Tibial nerve (tissue), 4 donors: ENCODE data around the gene GRID1. TPM values are rescaled to one million over a fixed set of nuclear protein-coding genes. Genes with fewer than 3 reads are reported as not detected.

Experiments
- DNase-seq, 2 donors: peaks; one replicate each; pipeline ENCODE4 v3.0.0-alpha.2; 2019; ENCODE audit warnings: low spot score in 2 of 2
- H3K27ac ChIP-seq, 4 donors: fragments of 200-600 bp; sonication (generic) in 3 of 4; one replicate each; pipeline ENCODE4 v1.5.1; 2017 to 2019; ENCODE audit warnings: mild to moderate bottlenecking in 1 of 4
- H3K27me3 ChIP-seq, 2 donors: fragments of 200-600 bp; sonication (generic) in 1 of 2; one replicate each; pipeline versions ENCODE4 v1.5.1 to v1.6.0; 2017 to 2019
- H3K36me3 ChIP-seq, 3 donors: fragments of 200-600 bp; sonication (generic); one replicate each; pipeline ENCODE4 v1.5.1; 2018 to 2019
- H3K4me1 ChIP-seq, 4 donors: fragments of 200-600 bp; sonication (generic) in 3 of 4; one replicate each; pipeline ENCODE4 v1.5.1; 2017 to 2019
- H3K4me3 ChIP-seq, 4 donors: fragments of 200-600 bp; sonication (generic) in 3 of 4; one replicate each; pipeline ENCODE4 v1.5.1; 2017 to 2019; ENCODE audit warnings: mild to moderate bottlenecking in 1 of 4, moderate library complexity in 1 of 4
- H3K9me3 ChIP-seq, 4 donors: fragments of 200-600 bp; sonication (generic) in 3 of 4; one replicate each; pipeline ENCODE4 v1.5.1; 2017 to 2019
- CTCF ChIP-seq, 5 experiments: fragments of 200-600 bp in 3 of 5; fragments of 450-650 bp in 2 of 5; sonication (generic) in 3 of 5; IDR thresholded peaks; one replicate each; pipeline ENCODE4 v1.5.1; 2016 to 2019; ENCODE audit warnings: antibody characterized with exemption in 5 of 5, mild to moderate bottlenecking in 3 of 5, moderate library complexity in 2 of 5
- EP300 ChIP-seq, 2 donors: sonication (generic); formaldehyde crosslinking; IDR thresholded peaks; one replicate each; pipeline ENCODE4 v1.6.1; 2017; ENCODE audit warnings: antibody characterized with exemption in 2 of 2, mild to moderate bottlenecking in 1 of 2
- POLR2A ChIP-seq, 2 donors: fragments of 450-650 bp; IDR thresholded peaks; one replicate each; pipeline ENCODE4 v1.6.1; 2017; ENCODE audit warnings: antibody characterized with exemption in 2 of 2, mild to moderate bottlenecking in 2 of 2, moderate library complexity in 2 of 2
- WGBS, 2 donors: methylation state at CpG; one replicate each; pipeline ENCODE4 v1.1.5; 2018; 5-methylcytosine and 5-hydroxymethylcytosine counted together
- total RNA-seq, 4 donors: library from RNA; depleted of rRNA; stranded (reverse); fragments of >200 nt; gene quantifications; one replicate each; pipeline ENCODE4 v1.1.0, GENCODE V29; 2016

GRID1 gene
- total RNA-seq, 4 donors from 2014 or later = 7.7 to 16.3 (median 10.5) TPM

- H3K27me3 ChIP-seq = no peaks in the 10 kb centered on the region
- WGBS, 2 donors = 70 to 79% methylated on average over 6 to 7 of the region's 7 CpGs
- peaks cover 0 to 2% (median 0%) of the 10 kb centered on the region in 4 donors for H3K4me1 ChIP-seq
- no peaks in the 10 kb centered on the region for H3K36me3 ChIP-seq
- no peak overlapping the region for H3K4me3 ChIP-seq
- no peak for DNase-seq
- no peak overlapping the region for H3K27ac ChIP-seq
- TF ChIP-seq EP300 (IDR thresholded peaks at IDR 0.05) (no peak), POLR2A (IDR thresholded peaks at IDR 0.05) (no peak), CTCF (IDR thresholded peaks at IDR 0.05) (no peak)
- peaks cover 0 to 4% (median 0%) of the 10 kb centered on the region in 4 donors for H3K9me3 ChIP-seq
These were observed 51.7 kb downstream of the GRID1 start for GRCh38 chr10:86314616-86315548.

GRCh38 chr10:86313621-86314041, 53.0 kb downstream of the GRID1 start:
- no peaks in the 10 kb centered on the region for H3K27me3 ChIP-seq
- TF ChIP-seq CTCF (IDR thresholded peaks at IDR 0.05) = no peak
- TF ChIP-seq POLR2A (IDR thresholded peaks at IDR 0.05) = no peak
- no peak for TF ChIP-seq EP300 (IDR thresholded peaks at IDR 0.05)
- no peak overlapping the region for H3K4me3 ChIP-seq
- DNase-seq = no peak
- H3K9me3 ChIP-seq = peaks cover 0 to 4% (median 0%) of the 10 kb centered on the region in 4 donors
- 77 to 80% methylated on average over 10 of the region's 10 CpGs for WGBS, 2 donors
- H3K27ac ChIP-seq = no peak overlapping the region
- no peaks in the 10 kb centered on the region for H3K4me1 ChIP-seq
- no peaks in the 10 kb centered on the region for H3K36me3 ChIP-seq

- Histone ChIP-seq H3K27me3 (no peaks in the 10 kb centered on the region), H3K4me1 (no peaks in the 10 kb centered on the region), H3K36me3 (no peaks in the 10 kb centered on the region), H3K4me3 (no peak overlapping the region), H3K27ac (no peak overlapping the region), H3K9me3 (peaks cover 0 to 4% (median 0%) of the 10 kb centered on the region in 4 donors)
- TF ChIP-seq POLR2A (IDR thresholded peaks at IDR 0.05) (no peak), CTCF (IDR thresholded peaks at IDR 0.05) (no peak), EP300 (IDR thresholded peaks at IDR 0.05) (no peak)
- WGBS, 2 donors = 48 to 55% methylated on average over 5 of the region's 5 CpGs
- DNase-seq = no peak
These were observed 53.8 kb downstream of the GRID1 start for GRCh38 chr10:86312701-86313270.

- no peak overlapping the region for H3K4me3 ChIP-seq
- H3K27ac ChIP-seq = no peak overlapping the region
- peaks cover 0 to 4% (median 0%) of the 10 kb centered on the region in 4 donors for H3K9me3 ChIP-seq
- no peaks in the 10 kb centered on the region for H3K36me3 ChIP-seq
- no peak for DNase-seq
- whole genome bisulfite sequencing, 2 donors = 8 to 33% methylated on average over 1 of the region's 1 CpG
- no peak for TF ChIP-seq CTCF (IDR thresholded peaks at IDR 0.05)
- TF ChIP-seq EP300 (IDR thresholded peaks at IDR 0.05) = no peak
- TF ChIP-seq POLR2A (IDR thresholded peaks at IDR 0.05) = no peak
- H3K4me1 ChIP-seq = no peaks in the 10 kb centered on the region
- no peaks in the 10 kb centered on the region for H3K27me3 ChIP-seq
These were observed 54.7 kb downstream of the GRID1 start for GRCh38 chr10:86311906-86312305.

- H3K9me3 ChIP-seq = peaks cover 0 to 4% (median 0%) of the 10 kb centered on the region in 4 donors
- H3K4me1 ChIP-seq = no peaks in the 10 kb centered on the region
- no peak overlapping the region for H3K4me3 ChIP-seq
- no peaks in the 10 kb centered on the region for H3K27me3 ChIP-seq
- H3K36me3 ChIP-seq = no peaks in the 10 kb centered on the region
- WGBS, 2 donors = 73 to 80% methylated on average over 2 to 3 of the region's 3 CpGs
- TF ChIP-seq CTCF (IDR thresholded peaks at IDR 0.05) = no peak
- TF ChIP-seq EP300 (IDR thresholded peaks at IDR 0.05) = no peak
- TF ChIP-seq POLR2A (IDR thresholded peaks at IDR 0.05) = no peak
- no peak for DNase-seq
- no peak overlapping the region for H3K27ac ChIP-seq
These were observed 55.4 kb downstream of the GRID1 start for GRCh38 chr10:86311190-86311589.
